ENCODE data around the gene KLRG1. TPM values are rescaled to one million over a fixed set of nuclear protein-coding genes. Genes with fewer than 3 reads are reported as not detected.

The KLRG1 gene
- total and polyA plus RNA-seq, 2 experiments from 2014 or later = 0.37 to 1.8 TPM

DNA sequence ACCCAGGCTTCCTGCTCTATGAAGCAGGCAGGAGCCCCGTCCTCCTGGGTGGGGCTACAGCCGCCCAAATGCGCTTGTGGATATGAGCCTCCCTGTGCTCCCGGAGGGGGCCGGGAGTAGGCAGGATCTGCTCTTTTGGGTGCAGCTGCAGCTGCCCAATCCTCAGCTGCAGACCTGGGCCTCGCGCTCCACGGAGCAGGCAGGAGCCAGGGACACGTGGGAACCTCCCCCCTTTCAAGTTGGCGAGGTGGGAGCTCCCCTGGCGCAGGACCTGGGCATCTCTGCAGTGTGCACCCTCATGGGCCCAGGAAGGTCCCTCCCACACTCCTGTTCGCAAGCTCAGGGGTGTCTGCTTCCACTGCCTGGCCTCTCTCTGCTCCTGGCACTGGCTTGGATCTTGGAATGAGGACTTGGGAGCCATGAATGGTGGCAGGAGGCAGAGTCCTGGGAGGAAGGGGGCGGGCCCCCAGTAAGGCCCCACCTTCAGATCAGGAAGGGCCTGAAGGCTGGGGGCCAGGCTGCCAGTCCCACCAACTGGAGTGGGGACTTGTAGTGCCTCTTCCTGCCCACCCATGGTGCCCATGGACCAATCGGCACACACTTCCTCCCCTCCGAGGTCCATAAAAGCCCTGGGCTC is 61.3 kb downstream of the KLRG1 start:
- TF ChIP-seq, protein P1, sequence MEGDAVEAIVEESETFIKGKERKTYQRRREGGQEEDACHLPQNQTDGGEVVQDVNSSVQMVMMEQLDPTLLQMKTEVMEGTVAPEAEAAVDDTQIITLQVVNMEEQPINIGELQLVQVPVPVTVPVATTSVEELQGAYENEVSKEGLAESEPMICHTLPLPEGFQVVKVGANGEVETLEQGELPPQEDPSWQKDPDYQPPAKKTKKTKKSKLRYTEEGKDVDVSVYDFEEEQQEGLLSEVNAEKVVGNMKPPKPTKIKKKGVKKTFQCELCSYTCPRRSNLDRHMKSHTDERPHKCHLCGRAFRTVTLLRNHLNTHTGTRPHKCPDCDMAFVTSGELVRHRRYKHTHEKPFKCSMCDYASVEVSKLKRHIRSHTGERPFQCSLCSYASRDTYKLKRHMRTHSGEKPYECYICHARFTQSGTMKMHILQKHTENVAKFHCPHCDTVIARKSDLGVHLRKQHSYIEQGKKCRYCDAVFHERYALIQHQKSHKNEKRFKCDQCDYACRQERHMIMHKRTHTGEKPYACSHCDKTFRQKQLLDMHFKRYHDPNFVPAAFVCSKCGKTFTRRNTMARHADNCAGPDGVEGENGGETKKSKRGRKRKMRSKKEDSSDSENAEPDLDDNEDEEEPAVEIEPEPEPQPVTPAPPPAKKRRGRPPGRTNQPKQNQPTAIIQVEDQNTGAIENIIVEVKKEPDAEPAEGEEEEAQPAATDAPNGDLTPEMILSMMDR (IDR thresholded peaks at IDR 0.05; ENCODE audit: poor library complexity) = no peak
- no peak for TF ChIP-seq EZH2phosphoT487 (IDR thresholded peaks at IDR 0.05; ENCODE audit: low read depth, severe bottlenecking, unreplicated experiment)
- no peak for TF ChIP-seq EZH2 (IDR thresholded peaks at IDR 0.05; ENCODE audit: borderline replicate concordance)
- DNase-seq (ENCODE audit: low spot score) = no peak
- Histone ChIP-seq H3K27ac (no peak overlapping the region), H3K79me2 (no peaks in the 10 kb centered on the region), H3K36me3 (replicated peaks; ENCODE audit: insufficient read depth, low read depth) (no peaks in the 10 kb centered on the region), H3K4me2 (no peak overlapping the region), H3K4me3 (no peak overlapping the region), H2AFZ (no peak overlapping the region), H3K27me3 (no peaks in the 10 kb centered on the region), H3K9me3 (ENCODE audit: low read depth) (no peaks in the 10 kb centered on the region), H3K9me2 (replicated peaks; ENCODE audit: insufficient read depth) (no peaks in the 10 kb centered on the region), H4K20me1 (ENCODE audit: insufficient read depth, poor library complexity, severe bottlenecking) (no peaks in the 10 kb centered on the region), H3K4me1 (ENCODE audit: insufficient read depth) (no peaks in the 10 kb centered on the region)
- WGBS (ENCODE audit: low lambda C conversion rate, missing lambda C conversion rate) = 90% methylated on average over 14 of the region's 15 CpGs

DNA sequence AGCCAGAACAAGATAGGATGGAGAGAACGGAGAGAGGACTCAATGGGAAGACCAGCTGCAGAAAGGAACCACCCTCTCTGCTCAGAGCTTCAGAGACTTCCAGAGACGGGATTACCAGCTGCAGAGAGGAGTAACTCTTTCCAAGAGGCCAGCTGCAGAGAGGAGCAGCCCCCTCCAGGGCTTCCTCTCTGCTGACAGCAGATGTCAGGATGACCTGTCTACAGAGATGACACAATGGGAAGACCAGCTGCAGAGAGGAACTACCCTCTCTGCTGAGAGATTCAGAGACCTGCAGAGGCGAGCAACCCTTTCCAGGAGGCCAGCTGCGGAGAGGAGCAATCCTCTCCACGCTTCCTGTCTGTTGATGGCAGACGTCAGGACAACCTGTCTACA is 61.8 kb downstream of the KLRG1 start:
- Histone ChIP-seq H3K36me3 (replicated peaks; ENCODE audit: insufficient read depth, low read depth) (no peaks in the 10 kb centered on the region), H3K4me1 (ENCODE audit: insufficient read depth) (no peaks in the 10 kb centered on the region), H3K4me2 (no peak overlapping the region), H2AFZ (no peak overlapping the region), H3K9me2 (replicated peaks; ENCODE audit: insufficient read depth) (no peaks in the 10 kb centered on the region), H3K79me2 (no peaks in the 10 kb centered on the region), H3K27ac (no peak overlapping the region), H3K27me3 (no peaks in the 10 kb centered on the region), H3K9me3 (ENCODE audit: low read depth) (no peaks in the 10 kb centered on the region), H4K20me1 (ENCODE audit: insufficient read depth, poor library complexity, severe bottlenecking) (no peaks in the 10 kb centered on the region), H3K4me3 (no peak overlapping the region)
- WGBS (ENCODE audit: low lambda C conversion rate, missing lambda C conversion rate) = 89% methylated on average over 6 of the region's 6 CpGs
- TF ChIP-seq EZH2phosphoT487 (IDR thresholded peaks at IDR 0.05; ENCODE audit: low read depth, severe bottlenecking, unreplicated experiment) (no peak), EZH2 (IDR thresholded peaks at IDR 0.05; ENCODE audit: borderline replicate concordance) (no peak)
- TF ChIP-seq, protein P1 (IDR thresholded peaks at IDR 0.05; ENCODE audit: poor library complexity) = no peak
- DNase-seq (ENCODE audit: low spot score) = no peak

DNA sequence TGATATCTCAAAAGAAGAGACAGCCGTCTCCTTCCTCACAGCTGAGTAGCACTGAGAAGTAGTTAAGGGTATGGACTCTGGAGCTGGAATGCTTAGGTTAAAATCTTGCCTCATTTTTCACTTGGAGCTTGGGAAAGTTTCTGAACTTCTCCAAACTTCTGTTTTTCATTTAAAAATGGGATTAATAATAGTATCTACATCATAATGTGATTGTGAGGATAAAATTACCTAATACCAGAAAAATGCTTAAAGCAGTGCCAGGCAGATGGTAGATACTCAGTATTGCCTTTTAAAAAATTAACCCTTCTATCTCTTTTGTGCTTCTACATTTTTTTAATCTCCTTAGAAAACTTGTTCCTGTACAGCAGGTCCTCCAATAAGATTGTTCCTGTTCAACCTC is 63.3 kb downstream of the KLRG1 start:
- Histone ChIP-seq H3K27me3 (no peaks in the 10 kb centered on the region), H4K20me1 (ENCODE audit: insufficient read depth, poor library complexity, severe bottlenecking) (no peaks in the 10 kb centered on the region), H2AFZ (no peak overlapping the region), H3K9me3 (ENCODE audit: low read depth) (no peaks in the 10 kb centered on the region), H3K9me2 (replicated peaks; ENCODE audit: insufficient read depth) (no peaks in the 10 kb centered on the region), H3K36me3 (replicated peaks; ENCODE audit: insufficient read depth, low read depth) (no peaks in the 10 kb centered on the region), H3K79me2 (no peaks in the 10 kb centered on the region), H3K4me1 (ENCODE audit: insufficient read depth) (no peaks in the 10 kb centered on the region), H3K4me3 (no peak overlapping the region), H3K4me2 (no peak overlapping the region), H3K27ac (no peak overlapping the region)
- no peak for DNase-seq (ENCODE audit: low spot score)
- WGBS (ENCODE audit: low lambda C conversion rate, missing lambda C conversion rate) = 76% methylated on average over 1 of the region's 1 CpG
- TF ChIP-seq, protein P1 (IDR thresholded peaks at IDR 0.05; ENCODE audit: poor library complexity) = no peak
- TF ChIP-seq EZH2 (IDR thresholded peaks at IDR 0.05; ENCODE audit: borderline replicate concordance) (no peak), EZH2phosphoT487 (IDR thresholded peaks at IDR 0.05; ENCODE audit: low read depth, severe bottlenecking, unreplicated experiment) (no peak)

Other genes with a start within 250 kb of the KLRG1 start
- 0.72 and 1.1 TPM in 2 replicates for gene A2ML1, start 166.9 kb upstream of the KLRG1 start, total RNA-seq
- 0.38 and 1.0 TPM in 2 replicates for gene A2ML1, start 166.9 kb upstream of the KLRG1 start, polyA plus RNA-seq
- gene PHC1, start 75.0 kb upstream of the KLRG1 start, total RNA-seq = 38.8 and 49.2 TPM in 2 replicates
- 22.3 and 25.8 TPM in 2 replicates for gene PHC1, start 75.0 kb upstream of the KLRG1 start, polyA plus RNA-seq
- gene M6PR, start 39.9 kb upstream of the KLRG1 start, total RNA-seq = 127 and 150 TPM in 2 replicates
- gene M6PR, start 39.9 kb upstream of the KLRG1 start, polyA plus RNA-seq = 133 and 137 TPM in 2 replicates
- gene A2M, start 126.4 kb downstream of the KLRG1 start, total RNA-seq = 567 and 598 TPM in 2 replicates
- 426 and 463 TPM in 2 replicates for gene A2M, start 126.4 kb downstream of the KLRG1 start, polyA plus RNA-seq
- 0.08 and 0.10 TPM in 2 replicates for gene PZP, start 218.8 kb downstream of the KLRG1 start, total RNA-seq
- 0.45 and 0.49 TPM in 2 replicates for gene PZP, start 218.8 kb downstream of the KLRG1 start, polyA plus RNA-seq

Data from hepatocyte (in vitro differentiated cells).